Left ventricle myocardium superior (tissue), 1 donor: ENCODE data around the gene RNF13. TPM values are rescaled to one million over a fixed set of nuclear protein-coding genes. Genes with fewer than 3 reads are reported as not detected.
"Not testable (repeated sequence)": the region's sequence is repeated elsewhere in the genome, so short reads cannot be mapped to it uniquely, and the experiment has no call there.

Source experiments
- ATAC-seq: fragments of 200-7000 bp; cut with Tn5 transposase; one replicate; pipeline ENCODE4 v1.9.1; 2020; ENCODE audit warnings: mild to moderate bottlenecking, moderate library complexity
- DNase-seq: peaks from one replicate; pipeline ENCODE4 v3.0.0-alpha.2; 2020
- intact Hi-C: fragments of 100-400 bp; cut with micrococcal nuclease; formaldehyde crosslinking; loops from one replicate; pipeline ENCODE4 v1.11.0; 2022
- total RNA-seq: library from RNA; stranded (reverse); fragmentation: NEBNext Ultra II Directional; extraction: Animal tissue kit (Norgen Biotek cat#: 25700); gene quantifications from one replicate; pipeline ENCODE4 v1.2.1, GENCODE V29; 2021
- donor health status: DM: no; HTN: yes; CAD: no; lungs with severe emphysema.

Gene RNF13
- total RNA-seq, 1 donor from 2014 or later = 51.2 TPM

DNA sequence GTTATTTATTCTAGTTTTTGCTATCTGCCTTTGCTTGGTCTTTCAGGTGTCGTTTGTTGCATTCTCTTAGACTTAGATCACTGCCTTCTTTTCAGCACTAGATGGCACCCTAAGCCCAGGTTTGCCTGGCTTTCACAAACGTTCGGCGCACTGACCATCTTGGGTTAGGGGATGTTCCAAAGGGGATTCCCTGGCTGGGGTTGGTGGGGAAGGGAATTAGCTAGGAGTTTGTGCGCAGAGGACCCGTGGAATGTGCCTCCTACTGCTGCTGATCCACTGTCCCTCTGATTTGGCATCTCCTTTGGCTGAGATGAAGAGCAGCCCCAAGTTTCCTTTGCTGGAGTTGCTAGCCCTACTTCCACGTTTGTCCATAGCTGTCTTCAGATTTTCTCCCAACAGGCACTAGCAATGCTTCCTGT, 123.8 kb downstream of the RNF13 start:
- intact Hi-C loops = no loop called here

DNA sequence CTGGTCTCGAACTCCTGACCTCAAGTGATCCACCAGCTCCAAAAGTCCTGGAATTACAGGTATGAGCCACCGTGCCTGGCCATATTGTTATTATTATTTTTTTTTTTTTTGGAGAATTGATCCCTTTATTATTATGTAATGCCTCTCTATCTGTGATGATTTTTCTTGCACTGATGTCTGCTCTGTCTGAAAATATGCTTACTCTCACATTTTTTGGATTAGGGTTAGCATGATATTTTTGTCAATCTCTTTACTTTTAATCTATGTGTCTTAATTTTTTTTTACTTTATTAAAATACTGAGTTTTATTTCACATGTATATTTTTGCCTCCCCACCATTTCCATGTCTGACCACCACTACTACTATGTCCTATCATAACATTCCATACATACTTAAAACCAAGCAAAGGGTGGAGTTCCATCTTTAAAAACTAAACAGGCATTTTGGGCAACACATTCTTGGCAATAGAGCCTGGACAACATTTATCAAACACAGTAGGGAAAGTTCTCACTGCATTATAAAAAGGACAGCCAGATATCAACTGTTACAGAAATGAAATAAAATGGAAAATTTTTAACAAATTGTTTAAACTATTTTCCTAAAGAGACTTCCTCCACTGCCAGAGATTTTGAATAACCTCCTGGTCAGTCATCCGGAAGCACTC, 125.5 kb downstream of the RNF13 start:
- ATAC-seq, intact Hi-C loops, DNase-seq: not testable (repeated sequence)

More for the DNA sequence above, 123.8 kb downstream of the RNF13 start:
- peak; percentile 70 for ATAC-seq
- DNase-seq = no peak

DNA sequence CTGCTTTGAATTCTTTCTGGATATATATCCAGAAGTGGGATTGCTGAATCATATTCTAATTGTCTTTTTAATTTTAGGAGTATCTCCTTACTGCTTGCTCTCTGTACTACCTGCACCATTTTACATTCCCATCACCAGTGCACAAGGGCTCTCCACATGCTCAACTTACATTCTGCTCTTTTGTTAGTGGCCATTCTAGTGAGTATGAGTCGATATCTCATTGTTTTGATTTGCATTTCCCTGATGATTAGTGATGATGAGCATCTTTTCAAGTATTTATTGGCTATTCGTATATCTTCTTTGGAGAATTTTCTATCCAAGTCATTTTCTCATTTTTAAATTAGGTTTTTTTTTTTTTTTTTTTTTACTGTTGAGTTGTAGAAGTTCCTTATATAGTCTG, 128.2 kb downstream of the RNF13 start:
- intact Hi-C loops = no loop called here
- DNase-seq = no peak
- ATAC-seq = no peak

DNA sequence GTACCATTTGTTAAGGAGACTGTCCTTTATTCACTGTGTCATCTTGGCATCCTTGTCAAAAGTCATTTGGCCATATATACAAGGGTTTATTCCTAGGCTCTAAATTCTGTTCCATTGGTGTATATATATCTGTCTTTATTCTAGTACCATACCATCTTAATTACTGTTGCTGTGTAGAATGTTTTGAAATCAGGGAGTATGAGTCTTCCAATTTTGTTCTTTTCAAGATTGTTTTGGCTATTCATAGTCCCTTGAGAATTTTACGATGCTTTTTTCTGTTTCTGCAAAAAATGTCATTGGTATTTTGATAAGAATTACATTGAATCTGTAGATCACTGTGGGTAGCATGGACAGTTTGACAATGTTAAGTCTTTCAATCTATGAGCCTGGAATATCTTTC, 128.9 kb downstream of the RNF13 start:
- DNase-seq = no peak
- intact Hi-C loops = no loop called here
- no peak for ATAC-seq

DNA sequence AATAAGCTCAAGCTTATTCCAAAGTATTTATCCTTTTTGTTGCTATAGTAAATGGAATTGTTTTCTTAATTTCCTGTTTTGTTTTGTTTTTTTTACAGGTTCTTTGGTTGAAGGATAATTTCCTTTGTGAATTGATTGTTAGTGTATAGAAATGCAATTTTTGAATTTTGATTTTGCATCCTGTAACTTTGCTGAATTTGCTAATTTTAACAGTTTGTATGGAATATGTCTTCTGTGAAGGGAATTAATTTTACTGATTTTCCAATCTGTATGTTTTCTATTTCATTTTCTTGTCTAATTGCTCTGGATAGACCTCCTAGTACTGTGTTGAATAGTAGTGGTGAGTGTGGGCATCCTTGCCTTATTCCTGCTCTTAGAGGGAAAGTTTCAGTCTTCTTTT, 129.4 kb downstream of the RNF13 start:
- no peak for ATAC-seq

DNA sequence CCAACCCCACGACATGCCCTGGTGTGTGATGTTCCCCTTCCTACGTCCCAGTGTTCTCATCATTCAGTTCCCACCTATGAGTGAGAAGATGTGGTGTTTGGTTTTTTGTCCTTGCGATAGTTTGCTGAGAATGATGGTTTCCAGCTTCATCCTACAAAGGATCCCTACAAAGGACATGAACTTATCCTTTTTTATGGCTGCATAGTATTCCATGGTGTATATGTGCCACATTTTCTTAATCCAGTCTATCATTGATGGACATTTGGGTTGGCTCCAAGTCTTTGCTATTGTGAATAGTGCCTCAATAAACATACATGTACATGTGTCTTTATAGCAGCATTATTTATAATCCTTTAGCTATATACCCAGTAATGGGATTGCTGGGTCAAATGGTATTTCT, 131.0 kb downstream of the RNF13 start:
- ATAC-seq, DNase-seq, intact Hi-C loops: not testable (repeated sequence)

More for the DNA sequence above, 129.4 kb downstream of the RNF13 start:
- no peak for DNase-seq
- intact Hi-C loops = no loop called here

DNA sequence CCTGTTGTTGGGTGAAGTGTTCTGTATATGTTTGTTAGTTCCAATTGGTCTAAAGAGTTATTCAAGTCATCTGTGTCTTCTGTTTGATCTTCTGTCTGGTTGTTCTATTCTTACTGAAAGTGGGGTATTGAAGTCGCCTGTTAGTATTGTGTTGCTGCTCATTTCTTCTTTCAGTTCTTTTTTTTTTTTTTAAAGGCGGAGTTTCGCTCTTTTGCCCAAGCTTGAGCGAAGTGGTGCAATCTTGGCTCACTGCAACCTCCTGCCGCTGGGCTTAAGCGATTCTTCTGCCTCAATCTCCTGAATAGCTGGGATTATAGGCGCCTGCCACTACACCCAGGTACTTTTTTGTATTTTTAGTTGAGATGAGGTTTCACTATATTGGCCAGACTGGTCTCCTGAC, 134.2 kb downstream of the RNF13 start:
- intact Hi-C loops = no loop called here
- DNase-seq (no peak), ATAC-seq (no peak)

DNA sequence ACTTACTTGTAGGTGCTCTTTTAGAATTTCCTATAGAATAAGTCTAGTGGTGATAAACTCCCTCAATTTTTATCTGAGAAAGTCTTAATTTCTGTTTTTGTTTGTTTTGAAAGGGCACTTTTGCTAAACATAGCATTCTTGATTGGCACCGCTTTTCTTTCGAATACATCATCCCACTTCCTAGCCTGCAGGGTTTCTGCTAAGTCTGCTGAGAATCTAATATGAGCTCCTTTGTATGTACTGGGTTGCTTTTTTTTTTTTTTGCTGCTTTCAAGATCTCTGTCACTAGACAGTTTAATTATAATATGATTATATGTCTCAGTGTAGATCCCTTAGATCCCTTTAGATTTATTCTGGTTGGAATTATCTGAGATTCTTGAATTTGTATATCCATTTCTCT, 136.2 kb downstream of the RNF13 start:
- ATAC-seq = no peak
- DNase-seq = no peak
- intact Hi-C loops = no loop called here

DNA sequence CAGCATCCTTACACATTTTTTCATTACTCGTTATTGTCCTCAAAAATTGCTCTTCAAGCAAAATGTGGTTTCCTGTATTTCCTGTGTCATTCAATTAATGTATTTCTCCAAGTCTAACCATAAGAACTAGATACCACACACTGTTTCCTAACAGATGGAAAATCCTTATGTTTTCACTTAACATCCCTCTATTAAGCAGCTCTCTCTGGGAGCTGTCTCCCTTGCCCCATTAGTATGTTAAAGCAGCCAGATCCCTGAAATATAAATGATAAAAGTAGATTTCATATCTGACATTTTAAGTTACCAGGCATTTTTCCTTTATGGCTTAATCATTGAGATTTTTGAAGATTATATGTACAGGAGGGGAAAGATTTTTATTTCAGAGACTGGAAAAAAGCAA, 141.8 kb downstream of the RNF13 start:
- intact Hi-C loops = no loop called here
- no peak for ATAC-seq
- no peak for DNase-seq

DNA sequence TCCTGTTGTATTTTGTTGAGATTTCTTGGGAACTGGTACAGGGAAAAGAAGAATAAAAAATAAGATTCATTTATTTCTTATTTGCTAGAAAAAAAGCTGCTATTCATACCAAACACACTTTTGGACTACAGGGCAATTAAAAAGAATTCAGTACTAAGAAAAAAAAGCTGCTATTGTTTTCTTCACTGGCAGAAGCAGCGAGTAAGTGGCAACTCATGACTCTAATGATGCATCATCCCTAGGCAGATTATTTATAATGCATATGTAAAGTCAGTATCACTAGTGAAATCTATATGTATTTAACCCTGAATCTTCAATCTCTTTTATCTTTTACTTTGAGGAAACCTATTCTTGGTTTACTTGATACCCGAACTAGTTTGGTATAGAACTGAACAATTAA, 142.4 kb downstream of the RNF13 start:
- intact Hi-C loops = no loop called here
- ATAC-seq (no peak), DNase-seq (no peak)

DNA sequence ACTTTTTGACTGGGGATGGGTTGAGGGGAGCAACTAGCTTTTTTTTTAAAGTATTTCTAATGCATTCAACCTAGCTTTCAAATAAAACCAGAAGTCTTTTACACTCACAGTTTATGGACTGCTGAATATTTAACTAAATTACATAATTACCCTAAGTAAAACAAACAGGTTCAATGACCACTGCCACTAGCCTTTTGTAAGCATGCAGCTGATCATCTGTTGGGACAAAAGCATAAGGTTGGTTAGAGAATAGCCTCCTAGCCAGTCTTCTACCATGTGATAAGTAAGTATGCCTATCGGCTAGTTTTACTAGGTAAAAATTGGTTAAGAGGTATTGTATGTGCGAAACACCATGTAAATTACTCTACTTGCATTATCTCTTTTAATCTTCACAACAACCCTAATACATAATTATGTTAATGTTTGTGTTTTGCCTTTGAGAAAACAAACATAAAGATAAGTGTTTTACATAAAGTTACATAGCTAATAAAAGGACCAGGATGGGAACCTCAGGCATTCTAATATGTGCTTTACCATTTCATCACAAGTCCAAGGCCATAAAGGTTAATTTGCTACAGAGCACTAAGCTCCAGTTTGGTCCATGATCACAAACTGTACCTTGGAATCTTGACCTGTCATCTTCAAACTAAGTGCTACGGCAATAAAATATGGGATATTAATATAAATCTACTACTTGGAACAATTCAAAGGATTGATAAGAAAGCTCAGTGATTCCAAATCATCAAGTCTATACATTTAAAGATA, 144.5 kb downstream of the RNF13 start:
- intact Hi-C loops = no loop called here

DNA sequence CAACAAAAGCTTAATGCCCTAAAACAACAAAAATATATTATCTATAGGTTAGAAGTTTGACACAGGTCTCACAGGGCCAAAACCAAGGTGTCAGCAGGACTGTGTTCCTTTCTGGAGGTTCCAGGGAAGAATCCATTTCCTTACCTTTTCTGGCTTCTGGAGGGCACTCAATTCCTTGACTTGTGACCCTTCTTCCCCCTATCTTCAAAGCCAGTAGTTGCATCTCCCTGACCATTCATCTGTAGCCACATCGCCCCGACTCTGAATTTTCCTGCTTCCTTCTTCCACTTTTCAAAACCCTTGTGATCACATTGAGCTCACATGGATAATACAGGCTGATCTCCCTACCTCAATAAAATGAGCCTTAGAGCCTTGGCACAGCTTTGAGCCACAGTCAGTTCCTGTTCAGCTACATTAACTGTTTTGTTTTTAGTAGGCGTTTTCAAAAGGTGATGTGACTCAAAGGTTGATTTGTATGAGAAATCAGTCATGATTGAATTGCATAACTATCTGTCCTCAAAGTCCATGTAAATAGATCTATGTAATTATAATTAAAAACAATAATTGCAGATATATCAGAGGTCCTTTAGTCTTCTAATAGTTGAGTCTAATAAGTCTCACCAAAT, 145.3 kb downstream of the RNF13 start:
- DNase-seq (no peak), ATAC-seq (no peak)
- intact Hi-C loops = no loop called here

More for the DNA sequence above, 144.5 kb downstream of the RNF13 start:
- no peak for ATAC-seq
- no peak for DNase-seq

DNA sequence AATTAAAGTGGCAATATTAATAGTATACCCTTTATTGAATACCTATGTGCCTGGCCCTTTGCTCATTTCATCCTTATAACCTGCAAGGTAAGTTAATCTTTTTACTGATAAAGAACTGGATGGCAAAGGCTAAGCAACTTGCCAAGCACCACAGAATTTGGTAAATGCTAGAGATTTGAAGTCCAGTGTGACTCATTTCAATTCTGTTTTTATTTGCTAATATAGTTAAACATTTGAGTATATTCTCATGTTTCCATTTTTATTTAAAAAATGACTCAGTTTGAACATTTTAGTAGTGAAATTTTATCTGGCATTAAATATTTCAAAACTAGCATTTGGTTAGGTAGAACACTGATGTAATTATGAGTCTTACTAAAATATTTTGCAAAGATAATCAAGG, 146.4 kb downstream of the RNF13 start:
- intact Hi-C loops = no loop called here

DNA sequence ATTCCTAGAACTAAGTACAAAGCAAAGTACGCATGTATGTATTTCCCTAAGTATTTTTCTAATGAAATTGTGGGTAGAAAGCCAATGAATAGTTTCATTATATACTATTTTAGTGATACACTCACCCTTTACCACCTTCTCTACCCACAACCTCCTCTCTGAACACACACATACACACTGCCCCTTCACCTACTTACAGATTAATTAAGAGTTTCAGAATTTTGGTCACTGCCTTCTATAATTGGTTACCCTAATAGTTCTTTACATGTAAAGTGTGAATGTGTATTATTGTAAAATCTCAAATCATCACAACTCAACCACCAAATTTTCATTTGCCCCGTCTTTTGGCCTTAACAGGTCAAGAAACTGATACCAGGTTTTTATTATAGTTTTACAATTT, 150.5 kb downstream of the RNF13 start:
- ATAC-seq = no peak
- intact Hi-C loops = no loop called here
- no peak for DNase-seq

More for the DNA sequence above, 146.4 kb downstream of the RNF13 start:
- DNase-seq (no peak), ATAC-seq (no peak)

DNA sequence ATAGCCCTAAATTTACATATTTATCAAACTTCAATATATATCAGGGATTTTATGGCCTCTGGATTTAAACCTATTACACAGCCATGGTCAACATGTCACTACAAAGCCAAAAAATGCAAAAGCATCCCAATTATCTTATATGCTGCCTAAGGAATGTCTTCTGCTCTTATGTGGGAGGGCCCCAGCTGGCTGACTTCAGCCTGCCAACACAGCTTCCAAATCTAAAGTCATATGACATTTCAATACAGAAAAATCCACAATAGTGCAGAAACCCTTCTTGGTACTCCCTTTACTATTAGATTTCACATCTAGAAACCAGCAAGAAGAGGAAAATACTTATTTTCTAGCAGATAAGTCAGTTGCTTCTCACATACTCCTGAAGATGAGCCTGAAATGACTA, 151.3 kb downstream of the RNF13 start:
- no peak for DNase-seq
- ATAC-seq = no peak
- intact Hi-C loops = no loop called here

DNA sequence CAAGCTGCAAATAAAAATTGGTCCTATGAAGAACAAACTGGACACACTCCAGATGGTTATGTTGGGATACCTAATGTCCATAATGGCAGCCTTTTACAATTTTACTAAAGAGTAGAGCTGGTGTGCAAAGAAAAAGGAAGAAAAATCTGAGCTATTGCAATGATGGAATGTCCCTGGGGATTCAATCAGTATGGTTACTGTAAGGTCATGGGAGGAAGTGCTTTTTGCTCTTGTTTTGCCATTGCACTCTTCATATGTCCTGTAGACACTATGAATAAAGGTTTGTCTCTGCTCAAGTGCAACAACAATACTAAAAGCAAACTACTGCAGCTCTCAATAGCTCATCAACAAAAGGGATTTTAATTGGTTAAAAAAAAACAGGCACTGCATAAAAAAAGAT, 152.3 kb downstream of the RNF13 start:
- no peak for ATAC-seq
- DNase-seq = no peak
- intact Hi-C loops = no loop called here

DNA sequence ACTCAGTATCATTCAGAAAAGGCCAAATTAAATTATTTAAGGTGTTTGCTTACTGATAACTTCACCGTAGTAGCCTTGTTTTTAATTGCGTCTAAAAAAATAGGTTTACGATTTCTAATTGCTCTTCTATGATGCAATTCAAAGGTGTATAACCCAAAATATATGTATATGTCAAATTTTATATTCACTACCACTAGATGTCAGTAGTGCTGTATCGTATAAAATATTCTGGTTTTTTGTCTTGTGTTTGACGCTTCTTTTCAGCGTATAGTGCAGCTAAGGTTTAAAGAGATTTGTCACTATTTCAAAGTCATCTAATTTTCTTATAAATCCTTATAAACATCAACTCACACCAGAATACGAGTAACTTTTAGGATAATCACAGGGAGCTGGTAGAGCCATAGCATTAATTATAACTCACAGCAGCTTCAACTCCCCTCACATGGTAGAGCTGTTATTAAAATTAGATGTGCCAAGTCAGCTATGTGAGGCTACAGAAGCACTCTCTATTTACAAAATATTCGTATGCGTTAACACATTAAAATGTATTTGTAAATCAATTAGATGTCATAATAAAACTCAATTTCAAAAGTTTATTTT, 154.2 kb downstream of the RNF13 start:
- ATAC-seq = no peak
- intact Hi-C loops = loop anchor here (1.0 kb wide), 1 partner anchor 217 kb away; no protein-coding TSS in a partner anchor
- no peak for DNase-seq

DNA sequence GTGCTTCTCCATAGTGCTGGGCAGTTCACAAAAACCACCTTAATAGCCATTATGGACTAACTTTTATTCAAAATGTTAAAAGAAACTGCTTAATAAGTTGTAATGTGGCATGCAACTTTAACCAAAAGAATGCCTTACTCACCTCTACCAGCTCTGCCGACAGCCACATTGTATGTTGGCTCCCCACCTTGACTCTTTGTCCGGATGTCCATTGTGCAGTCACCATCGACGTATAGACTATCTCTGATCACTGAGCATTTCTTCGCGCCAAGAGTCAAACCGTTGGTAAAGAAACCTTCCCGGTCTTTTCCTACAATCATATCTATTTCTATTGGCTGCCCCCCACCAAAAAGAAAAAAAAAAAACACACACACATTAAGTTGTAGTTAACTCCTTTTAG, 155.2 kb downstream of the RNF13 start:
- intact Hi-C loops = no loop called here
- no peak for ATAC-seq

DNA sequence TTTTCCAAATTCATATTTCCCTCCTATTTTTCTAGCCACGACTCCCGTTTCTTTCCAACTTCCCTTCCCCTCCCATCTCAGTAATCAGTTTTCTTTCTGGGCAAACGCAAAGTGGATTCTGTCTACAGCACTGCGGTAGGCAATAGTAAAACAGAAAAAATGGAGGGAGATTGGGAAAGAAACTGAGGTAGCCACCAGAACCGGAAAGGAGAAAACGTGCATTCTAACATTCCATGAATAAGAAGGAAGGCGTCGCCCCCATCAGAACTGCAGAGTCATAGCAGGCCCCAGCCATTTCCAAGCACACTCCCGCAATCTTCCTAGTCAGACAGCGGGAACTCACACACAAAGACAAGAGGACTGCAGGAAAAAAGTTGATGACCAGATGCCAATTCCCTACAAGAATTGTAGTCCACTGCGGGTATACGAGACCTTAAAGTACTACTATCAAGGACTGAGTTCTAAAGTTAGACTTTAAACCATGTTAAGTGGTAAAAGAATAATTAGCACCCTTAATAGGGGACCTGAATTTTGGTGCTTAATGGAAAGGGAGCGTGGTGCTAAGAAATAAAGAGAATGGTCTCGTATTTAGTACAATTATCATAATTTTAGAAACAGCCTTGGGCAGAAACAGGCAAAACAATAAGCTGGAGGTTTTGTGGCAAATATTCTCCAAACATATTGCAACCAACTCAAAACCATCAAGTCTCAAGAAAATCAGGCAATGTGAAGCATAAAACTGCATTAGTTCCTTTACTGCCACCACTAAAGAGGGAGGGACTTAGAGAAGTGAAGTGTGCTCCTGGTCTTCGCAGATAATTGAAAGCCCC, 156.3 kb downstream of the RNF13 start:
- peak; percentile 36 for DNase-seq
- peak; percentile 44 for ATAC-seq
- intact Hi-C loops = no loop called here

More for the DNA sequence above, 155.2 kb downstream of the RNF13 start:
- no peak for DNase-seq
